ENCODE measurements around the gene CCDC57.
A peak's percentile ranks its signal among the peaks of the same experiment; 100 is the strongest.
"Not testable (repeated sequence)": the region's sequence is repeated elsewhere in the genome, so short reads cannot be mapped to it uniquely, and the experiment has no call there.

The CCDC57 gene

DNA sequence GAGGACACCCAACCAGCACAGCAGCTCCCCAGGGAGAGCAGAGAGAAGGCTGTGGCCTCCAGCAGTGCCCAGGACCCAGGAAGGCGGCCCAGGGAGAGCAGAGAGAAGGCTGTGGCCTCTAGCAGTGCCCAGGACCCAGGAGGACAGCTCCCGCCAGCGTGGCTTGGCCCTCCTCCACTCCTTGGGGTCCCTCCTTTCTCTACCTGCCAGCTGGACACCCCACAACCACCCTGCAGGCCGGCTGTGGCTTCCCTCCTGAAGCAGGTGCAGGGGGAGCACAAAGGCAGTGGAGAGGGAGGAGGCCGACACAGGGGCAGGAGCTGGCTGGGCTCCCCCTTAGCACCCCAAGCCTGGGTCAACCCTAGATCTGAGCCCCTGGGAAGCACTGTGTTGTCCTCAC is 60.5 kb downstream of the CCDC57 start:
- DNase-seq (ENCODE audit: low read depth), result no peak

DNA sequence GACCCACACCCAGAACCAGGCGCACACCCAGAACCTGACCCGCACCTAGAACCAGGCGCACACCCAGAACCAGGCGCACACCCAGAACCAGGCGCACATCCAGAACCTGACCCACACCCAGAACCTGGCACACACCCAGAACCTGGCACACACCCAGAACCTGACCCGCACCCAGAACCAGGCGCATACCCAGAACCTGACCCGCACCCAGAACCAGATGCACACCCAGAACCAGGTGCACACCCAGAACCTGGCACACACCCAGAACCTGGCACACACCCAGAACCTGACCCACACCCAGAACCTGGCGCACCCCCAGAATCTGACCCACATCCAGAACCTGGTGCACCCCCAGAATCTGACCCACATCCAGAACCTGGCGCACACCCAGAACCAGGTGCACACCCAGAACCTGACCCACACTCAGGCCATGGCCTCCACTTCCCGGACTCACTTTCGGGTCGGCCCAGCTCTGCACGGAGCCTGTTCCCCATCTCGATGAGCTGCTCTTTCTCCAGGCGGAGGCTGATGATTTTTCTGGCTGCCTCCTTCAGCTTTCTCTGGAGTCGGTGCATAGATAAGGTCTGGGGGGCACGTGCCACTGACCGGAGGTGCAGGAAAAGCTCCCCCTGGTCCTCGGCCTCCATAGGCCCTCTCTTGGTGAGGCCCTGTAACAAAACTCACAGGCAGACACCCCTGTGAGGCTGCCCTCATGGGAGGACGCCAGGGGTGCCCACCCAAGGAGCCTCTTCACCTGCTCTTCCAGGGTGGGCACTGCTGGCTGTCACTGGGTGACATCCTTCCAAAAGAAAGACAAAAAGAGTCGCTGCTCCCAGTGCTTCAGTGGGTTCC is 61.3 kb downstream of the CCDC57 start:
- no peak for DNase-seq (ENCODE audit: low read depth)

DNA sequence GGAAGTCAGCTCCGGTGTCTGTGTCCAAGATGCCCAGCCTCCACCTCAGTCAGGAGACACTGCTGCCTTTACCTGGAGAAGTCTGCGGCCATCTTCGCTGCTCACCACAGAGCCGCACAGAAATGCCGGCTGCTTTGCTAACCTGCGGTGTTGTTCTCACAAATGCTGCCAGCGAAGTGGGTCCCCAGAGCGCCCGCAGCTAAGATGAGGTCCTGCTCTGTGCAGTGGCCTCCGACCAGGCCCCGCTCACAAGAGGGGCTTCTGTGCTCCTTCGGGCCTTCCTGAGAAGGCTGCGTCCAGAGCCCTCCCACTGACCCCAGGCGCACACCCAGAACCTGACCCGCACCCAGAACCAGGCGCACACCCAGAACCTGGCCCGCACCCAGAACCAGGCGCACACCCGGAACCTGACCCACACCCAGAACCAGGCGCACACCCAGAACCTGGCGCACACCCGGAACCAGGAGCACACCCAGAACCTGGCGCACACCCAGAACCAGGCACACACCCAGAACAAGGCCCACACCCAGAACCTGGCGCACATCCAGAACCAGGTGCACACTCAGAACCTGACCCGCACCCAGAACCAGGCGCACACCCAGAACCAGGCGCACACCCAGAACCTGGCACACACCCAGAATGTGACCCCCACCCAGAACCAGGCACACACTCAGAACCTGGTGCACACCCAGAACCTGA is 63.1 kb downstream of the CCDC57 start:
- DNase-seq (ENCODE audit: low read depth), result no peak

DNA sequence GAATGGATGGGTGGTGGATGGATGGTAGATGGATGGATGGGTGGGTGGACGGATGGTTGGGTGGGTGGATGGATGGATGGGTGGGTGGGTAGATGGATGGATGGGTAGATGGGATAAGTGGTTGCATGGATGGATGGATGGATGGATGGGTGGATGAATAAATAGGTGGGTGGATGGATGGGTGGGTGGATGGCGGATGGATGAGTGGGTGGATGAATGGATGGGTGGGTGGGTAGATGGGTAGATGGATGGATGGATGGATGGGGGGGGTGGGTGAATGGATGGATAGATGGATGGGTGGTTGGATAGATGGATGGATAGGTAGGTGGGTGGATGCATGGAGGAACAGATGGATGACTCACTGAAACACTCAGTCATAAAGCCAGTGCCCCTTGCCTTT is 63.6 kb downstream of the CCDC57 start:
- DNase-seq (ENCODE audit: low read depth), result no peak

DNA sequence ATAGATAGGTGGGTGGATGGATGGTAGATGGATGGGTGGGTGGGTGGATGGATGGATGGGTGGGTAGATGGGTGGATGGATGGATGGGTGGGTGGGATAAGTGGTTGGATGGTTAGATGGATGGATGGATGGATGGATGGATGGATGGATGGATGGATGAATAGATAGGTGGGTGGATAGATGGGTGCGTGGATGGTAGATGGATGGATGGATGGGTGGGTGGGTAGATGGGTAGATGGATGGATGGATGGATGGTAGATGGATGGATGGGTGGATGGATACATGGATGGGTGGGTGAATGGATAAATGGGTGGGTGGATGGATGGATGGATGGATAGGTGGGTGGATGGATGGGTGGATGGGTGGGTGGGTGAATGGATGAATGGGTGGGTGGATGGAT is 64.6 kb downstream of the CCDC57 start:
- DNase-seq (ENCODE audit: low read depth), result no peak

DNA sequence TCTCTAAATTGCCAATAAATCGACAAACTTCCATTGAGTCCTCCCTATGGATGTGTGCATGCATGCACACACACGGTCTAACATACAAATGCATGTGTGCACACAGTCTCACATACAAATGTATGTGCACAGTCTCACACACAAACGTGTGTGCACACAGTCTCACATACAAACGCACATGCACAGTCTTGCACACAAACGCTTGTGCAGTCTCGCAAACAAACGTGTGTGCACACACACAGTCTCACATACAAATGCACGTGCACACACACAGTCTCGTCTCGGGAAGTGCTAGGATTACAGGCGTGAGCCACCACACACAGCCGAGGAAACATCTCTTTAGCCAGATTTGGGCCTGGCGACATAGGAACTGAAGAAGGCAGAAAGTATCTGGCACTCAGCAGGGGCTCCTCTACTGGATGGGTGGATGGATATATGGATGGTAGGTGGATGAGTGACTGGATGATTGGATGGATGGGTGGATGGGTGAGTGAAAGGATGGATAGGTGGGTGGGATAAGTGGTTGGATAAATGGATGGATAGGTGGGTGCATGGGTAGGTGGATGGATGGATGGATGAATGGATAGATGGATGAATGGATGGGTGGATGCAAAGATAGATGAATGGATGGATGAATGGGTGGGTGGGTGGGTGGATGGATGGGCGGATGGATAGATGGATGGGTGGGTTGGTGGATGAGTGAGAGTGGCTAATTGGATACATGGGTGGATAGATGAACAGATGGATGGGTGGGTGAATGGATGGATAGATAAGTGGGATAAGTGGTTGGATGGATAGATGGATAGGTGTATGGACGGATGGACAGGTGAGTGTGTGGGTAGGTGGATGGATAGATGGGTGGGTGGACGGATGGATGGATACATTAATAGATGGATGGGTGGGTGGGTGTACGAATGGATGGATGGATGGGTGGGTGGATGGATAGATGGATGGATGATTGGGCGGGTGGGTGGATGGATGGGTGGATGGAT is 65.7 kb downstream of the CCDC57 start:
- no peak for DNase-seq (ENCODE audit: low read depth)

DNA sequence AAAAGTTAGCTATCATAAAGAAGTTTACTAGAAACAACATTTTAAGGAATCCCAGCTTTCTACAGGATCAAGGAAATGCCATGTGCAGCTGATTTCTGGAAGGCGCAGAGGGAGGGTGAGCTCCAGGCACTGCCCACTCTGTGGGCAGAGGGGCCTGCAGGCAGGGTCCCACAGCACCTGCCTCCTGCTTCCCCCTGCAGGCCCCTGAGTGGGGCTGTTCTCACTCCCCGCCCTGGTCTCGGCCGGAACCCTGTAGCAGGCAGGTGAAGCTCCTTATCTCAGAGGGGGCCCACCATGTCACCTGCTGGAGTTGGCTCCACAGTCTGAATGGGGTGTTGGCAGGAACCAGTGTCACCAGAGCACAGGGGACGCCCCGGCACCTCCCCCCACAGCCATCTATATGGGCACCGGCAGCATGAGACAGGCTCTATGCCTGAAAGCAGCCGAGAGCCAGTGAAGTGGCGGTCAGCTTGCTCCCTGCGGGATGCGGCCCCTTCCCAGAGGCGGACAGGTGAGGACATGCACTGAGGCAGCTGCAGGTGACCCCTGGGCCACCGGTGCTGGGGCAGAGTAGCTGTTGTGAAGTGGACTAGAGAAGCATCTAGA is 67.0 kb downstream of the CCDC57 start:
- no peak for DNase-seq (ENCODE audit: low read depth)

DNA sequence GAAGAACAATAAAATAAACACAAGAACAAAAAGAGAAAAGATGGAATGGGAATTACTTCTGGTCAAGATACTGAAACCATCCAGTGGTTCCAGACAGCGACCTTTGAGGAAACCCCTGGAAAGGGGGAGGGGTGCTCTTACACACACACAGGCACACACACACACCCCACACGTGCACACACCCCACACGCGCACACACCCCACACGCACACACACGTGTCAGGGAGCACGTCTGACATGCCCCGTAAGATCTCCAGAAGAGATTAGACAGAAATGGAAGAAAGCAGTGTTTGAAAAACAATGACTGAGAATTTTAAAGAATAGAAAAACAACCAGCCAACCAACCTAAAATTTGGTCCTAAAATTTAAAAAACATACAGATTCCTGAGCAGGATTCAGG is 69.3 kb downstream of the CCDC57 start:
- no peak for DNase-seq (ENCODE audit: low read depth)

DNA sequence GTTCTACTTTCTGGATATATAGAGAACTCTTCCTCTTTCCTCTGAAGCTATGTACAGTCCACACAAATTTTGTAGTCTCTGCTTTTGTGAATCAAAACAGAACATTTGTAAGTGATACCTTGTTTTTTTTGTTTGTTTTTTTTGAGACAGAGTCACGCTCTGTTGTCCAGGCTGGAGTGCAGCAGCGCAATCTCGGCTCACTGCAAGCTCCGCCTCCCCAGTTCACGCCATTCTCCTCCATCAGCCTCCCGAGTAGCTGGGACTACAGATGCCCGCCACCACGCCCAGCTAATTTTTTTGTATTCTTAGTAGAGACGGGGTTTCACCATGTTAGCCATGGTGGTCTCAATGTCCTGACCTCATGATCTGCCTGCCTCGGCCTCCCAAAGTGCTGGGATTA is 72.7 kb downstream of the CCDC57 start:
- DNase-seq (ENCODE audit: low read depth), result not testable (repeated sequence)

DNA sequence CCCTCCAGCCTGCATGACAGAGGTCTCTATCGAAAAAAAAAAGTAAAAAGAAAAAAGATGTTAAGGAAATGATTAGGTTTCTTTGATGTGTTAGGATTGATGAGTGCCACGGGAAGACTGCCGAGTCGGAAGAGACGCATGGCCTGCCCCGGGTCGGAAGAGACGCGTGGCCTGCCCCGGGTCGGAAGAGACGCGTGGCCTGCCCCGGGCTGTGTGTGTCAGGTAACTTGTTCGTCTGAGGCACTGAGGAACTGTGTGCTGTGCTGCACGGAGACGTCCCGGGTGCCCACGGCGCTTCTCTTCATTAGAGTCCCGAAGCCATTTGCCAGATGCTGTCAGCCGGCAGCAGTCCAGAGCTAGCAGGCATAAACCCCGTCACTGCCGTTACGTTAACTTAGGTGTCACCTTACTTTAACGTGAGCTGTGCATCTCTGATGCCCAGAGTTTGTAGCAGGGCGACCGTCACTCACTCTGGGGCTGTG is 74.1 kb downstream of the CCDC57 start:
- DNase-seq (ENCODE audit: low read depth), result no peak

DNA sequence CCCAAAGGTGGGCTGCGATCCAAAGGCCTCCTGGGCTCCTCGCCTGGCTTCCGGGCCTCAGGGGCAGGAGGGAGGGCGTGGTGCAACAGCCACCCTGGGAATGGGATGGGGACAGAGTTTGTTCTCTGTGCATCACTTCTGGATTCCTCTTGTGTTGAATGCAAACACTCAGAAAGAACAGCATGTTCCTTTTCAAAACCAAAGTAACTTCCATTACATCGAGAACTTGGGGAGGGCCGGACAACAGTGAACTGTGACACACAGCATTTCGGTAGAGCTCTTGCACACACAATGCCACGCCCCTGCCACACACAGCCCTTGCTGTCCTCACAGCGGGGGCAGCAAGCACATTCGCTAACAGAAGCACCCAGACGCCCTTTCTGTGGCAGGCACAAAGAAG is 78.5 kb downstream of the CCDC57 start:
- no peak for DNase-seq (ENCODE audit: low read depth)

DNA sequence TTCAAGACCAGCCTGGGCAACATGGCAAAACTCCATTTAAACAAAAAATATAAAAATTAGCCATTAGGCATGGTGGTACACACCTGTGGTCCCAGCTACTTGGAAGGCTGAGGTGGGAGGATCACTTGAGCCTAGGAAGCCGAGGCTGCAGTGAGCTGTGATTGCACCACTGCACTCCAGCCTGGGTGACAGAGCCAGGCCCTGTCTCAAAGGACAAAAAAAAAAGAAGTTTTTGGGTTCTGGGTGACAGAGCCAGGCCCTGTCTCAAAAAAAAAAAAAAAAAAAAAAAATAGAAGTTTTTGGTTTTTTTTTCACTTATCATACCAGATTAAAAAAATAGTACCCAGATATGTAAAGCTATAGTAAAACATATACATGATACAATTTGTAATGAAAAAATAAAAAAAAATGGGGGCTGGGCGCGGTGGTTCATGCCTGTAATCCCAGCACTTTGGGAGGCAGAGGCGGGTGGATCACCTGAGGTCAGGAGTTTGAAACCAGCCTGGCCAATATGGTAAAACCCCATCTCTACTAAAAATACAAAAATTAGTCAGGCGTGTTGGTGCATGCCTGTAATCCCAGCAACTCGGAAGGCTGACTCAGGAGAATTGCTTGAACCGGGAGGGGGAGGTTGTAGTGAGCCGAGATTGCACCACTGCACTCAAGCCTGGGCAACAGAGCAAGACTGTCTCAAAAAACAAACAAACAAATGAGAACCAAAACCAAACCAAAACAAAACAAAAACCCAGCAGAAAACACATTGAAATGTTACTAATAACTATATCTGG is 79.3 kb downstream of the CCDC57 start:
- not testable (repeated sequence) for DNase-seq (ENCODE audit: low read depth)

DNA sequence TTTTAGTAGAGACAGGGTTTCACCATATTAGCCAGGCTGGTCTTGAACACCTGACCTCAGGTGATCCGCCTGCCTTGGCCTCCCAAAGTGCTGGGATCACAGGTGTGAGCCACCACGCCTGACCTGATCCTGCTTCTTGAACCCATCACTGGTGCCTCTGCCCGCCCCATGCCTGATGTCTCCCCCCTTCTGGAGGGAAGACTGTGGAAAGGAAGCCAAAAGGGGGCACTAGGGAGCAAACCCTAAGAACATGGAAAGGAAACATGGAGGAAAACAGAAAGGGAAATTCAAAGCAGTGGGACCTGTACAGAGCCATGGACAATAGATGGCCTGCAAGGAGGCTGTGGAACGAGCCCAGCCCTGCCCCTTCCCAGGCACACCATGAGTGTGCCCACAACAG is 83.5 kb downstream of the CCDC57 start:
- DNase-seq (ENCODE audit: low read depth), result no peak

DNA sequence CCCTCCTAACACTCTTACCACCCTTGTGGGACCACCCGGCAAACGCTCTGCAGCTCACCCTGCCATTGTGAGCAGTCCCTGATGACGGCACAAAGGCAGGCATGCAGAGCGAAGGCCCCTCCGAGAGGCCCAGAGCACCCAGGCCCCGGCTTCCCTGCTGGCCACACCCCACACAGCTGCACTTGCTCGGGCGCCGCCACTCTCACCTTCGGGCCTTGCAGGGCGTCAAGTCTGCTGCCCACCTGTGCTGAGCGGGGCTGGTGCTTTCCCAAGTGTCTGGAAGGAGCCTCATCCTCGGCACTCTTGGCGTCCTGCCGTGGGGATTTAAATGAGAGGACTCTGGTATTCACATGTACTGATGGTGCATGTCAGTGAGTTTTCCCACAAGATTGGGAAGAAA is 84.4 kb downstream of the CCDC57 start:
- DNase-seq (ENCODE audit: low read depth), result no peak

DNA sequence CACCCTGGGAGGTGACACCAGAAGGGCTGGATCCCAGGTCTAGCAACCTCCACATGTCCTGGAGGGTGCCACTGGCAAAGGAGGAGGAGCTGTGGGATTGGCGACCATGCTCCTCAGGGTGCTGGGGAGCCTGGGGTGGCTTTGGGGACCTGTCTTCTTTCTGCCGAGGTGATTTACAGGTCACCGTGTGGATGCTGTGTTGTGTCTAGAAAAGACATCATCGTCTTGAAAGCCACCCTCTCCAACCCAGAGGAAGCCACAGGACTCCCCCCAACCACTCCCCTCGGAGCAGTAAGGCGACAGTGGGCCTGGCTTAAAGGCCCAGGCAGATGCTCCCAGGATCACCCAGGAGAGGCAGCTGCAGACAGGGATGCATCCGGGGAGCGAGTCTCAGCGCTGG is 84.9 kb downstream of the CCDC57 start:
- DNase-seq (ENCODE audit: low read depth), result no peak

DNA sequence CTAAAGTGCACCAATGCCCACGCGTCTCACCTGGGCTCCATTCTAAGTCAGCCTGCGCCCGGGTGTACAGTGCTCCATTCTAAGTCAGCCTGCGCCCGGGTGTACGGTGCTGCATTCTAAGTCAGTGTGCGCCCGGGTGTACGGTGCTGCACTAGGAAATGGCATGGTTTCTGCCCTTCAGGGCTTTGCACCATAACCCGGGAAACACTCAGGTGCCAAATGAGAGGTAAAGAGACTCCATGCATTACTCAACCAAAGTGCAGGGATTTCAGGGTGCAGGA is 85.4 kb downstream of the CCDC57 start:
- no peak for DNase-seq (ENCODE audit: low read depth)

DNA sequence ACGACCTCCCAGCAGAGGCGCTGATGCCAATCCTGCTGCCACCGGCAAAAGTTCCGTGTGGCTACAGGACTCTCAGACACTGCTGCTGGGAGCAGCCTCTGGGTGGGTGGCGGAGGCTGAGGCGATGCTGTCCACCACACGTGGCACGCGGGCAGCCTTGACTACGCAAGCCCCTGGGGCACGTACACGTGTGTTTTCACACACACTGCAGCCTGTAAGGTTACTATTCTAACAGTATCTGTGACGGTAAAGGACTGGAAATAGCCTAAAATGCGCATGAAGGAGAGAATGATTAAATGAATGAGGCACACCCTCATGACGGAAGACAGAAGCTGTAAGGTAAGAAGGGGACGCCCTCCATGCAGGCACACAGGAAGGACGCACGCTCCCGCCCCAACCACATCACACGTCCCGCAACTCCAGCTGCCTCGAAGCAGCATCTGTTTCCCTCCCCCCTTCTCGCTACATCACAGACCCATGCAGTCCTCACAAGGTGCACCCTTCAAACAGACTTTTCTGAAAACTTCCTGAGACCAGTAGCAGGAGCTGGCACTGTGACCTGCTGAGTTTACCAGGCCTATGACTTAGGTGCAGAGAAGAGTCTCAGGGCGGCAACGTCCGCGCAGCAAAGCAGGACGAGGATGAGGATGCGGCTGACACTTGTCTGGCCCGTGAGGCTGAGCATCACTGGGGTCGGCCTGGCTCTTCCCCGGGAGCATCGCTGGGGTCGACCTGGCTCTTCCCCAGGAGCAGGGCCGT is 85.9 kb downstream of the CCDC57 start:
- peak; percentile 60 for DNase-seq (ENCODE audit: low read depth)

DNA sequence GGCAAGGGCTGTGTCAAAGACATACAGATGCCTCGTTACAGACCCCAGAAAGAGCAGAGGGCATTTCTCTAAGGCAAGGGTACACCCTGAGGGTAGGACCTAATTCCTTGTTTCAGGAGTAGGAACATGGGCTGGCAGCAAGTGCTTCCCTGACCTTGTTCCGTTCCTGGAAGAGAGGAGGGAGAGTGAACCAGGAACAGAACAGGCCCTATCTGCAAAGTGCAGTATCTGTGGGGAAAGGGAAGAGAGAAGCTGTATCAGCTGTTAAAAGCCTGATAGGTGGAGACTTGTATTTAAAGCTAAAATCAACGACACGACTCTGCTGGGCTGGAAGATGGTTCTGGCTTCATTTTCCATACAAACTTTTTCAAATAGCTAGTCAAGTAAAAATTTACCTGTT is 88.5 kb downstream of the CCDC57 start:
- no peak for DNase-seq (ENCODE audit: low read depth)

DNA sequence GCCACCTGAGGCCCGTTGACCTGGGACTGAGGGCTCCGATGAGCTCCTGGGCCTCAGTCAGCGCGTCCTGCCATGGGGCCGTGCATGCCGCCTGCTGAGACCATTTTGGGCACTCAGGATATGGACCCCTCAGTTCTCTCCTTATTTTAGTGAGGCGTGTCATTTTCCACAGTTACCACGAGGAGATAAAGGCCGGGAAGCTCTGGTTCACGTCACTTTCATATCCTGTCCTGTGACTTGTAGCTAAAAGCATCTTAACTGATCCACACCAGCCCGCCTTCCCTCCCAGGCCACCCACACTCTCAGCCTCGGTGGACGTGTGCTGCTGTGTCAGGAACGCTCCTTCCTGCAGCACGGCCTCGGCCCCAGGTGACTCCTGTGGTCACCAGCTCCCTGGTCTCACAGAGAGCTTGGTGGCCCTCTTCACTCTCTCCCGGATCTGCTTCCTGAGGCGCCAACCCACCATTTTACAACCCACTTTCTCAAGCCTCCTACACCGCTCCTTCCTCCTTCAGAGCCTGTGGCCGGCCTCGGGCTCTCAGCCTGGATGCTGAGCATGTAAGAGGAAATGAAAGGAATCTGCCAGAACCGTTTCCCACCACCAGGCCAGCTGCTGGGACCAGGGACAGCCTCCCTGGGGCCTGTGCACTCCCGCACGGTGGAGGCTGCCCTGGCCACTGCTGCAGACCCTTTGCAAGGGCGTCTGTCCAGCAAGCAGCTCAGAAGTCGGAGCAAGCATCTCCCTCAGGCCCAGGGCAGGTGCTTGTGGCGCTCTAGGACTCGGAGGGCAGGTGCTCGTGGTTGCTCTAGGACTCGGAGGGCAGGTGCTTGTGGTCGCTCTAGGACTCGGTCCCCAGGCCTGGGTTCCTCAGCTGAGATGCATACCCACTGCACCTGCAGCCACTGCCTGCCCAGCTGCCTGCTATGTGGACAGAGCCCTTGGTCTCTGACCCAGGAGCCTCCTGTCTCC is 90.7 kb downstream of the CCDC57 start:
- no peak for DNase-seq (ENCODE audit: low read depth)
